ENCODE data around the gene COLEC12.

COLEC12 gene

GRCh38 chr18:379681-380330 lies 120.7 kb downstream of the COLEC12 start:
- no peak for DNase-seq

- DNase-seq, result no peak
Observed at GRCh38 chr18:378079-378478, 122.4 kb downstream of the COLEC12 start.

- no peak for DNase-seq
Observed at GRCh38 chr18:377088-377487, 123.4 kb downstream of the COLEC12 start.

- DNase-seq, result no peak
Observed at GRCh38 chr18:376311-376710, 124.2 kb downstream of the COLEC12 start.

- DNase-seq, result no peak
Observed at GRCh38 chr18:374721-375168, 125.8 kb downstream of the COLEC12 start.

DNA sequence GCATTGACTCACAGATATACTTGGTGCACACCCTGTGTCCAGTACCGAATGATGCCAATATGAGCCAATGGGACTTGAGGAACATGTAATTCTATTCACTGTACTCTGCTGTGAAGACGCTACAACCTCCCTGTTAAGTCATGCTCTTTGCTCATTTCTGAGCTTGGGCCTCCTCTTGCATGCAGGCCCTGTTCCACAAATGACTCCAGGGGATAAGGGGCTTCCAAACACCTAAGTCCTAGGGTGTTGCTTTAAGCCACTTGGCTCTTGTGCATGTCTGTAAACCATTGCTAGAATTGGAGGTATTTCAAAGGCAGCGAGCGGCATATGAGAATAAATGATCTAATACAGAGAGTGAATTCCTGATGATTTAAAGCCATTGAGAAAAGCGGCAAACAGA lies 126.7 kb downstream of the COLEC12 start:
- DNase-seq, result no peak

GRCh38 chr18:371609-371982 lies 128.9 kb downstream of the COLEC12 start:
- DNase-seq, result no peak

- DNase-seq, result no peak
Observed at GRCh38 chr18:370751-371608, 129.5 kb downstream of the COLEC12 start.

GRCh38 chr18:369224-370015 lies 131.1 kb downstream of the COLEC12 start:
- DNase-seq, result no peak

DNA sequence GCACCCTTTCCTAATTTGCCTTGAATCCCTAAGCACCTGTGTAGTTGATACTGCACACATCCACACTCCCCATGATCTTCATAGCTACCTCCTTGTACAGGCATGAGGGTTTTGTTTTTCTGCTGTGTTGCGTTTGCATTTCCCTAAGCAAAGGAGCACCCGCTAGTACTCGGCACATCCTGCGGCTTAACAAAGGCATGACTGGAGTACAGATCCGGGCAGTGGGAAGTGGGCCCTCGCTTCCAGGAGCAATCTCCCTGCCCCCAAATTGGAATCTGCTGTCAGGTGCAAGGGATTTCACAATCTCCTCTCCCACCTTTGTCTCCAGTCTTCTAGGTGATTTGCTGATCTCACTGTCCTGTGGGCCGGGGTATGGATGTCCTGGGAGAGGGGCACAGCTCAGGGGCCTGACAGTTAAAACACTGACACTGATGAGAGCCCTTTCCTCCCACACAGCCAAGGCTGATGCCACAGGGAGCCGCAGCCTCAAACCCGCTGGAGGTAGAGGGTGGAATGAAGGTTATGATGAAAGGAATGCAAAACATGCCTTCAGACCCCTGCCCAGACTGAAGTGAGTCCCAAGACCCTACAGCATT lies 133.9 kb downstream of the COLEC12 start:
- DNase-seq, result no peak

DNA sequence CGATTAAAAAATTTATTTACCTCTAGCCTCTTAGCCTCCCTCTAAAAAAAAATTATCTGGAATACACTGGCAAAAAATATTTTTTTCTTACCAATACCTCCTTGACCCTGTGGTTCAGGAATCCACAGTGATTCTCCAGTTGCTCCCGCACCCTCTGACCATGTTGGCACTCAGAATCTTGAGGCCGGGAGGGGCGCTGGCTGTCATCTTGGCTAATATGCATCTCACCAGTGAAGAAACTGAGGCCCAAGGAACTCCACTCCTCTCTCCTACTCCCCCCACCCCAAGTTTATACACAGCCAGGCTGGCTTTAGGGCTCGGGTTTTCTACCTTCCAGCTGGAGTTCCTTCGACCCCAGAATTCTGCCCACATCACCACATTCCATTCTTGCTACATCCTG lies 134.8 kb downstream of the COLEC12 start:
- DNase-seq, result no peak

DNA sequence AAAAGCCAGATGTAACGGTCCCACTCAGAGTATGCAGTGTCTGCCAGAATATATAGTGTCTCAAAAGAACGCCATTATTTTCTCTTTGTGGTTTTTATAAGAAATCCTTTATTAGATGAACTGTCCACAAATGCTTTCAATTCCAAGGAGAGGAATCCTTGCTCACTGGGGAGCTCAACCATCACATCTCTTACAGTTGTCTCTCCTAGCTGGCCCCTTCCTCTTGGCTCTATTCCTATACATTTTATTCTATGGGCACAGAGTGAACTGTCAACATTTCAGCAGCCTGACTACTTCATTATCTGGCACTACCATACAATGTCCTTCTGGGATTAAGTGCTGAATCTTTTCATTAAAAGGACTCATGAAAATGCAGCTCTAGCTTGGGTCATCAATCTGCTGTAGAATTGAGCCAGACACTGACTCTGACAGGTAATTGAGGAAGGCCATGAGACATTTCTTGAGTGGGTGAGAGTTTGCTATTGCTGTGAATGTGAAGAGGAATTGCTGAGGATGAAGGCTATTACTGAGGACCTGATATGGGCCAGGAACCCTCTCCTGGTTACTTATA lies 136.2 kb downstream of the COLEC12 start:
- no peak for DNase-seq

DNA sequence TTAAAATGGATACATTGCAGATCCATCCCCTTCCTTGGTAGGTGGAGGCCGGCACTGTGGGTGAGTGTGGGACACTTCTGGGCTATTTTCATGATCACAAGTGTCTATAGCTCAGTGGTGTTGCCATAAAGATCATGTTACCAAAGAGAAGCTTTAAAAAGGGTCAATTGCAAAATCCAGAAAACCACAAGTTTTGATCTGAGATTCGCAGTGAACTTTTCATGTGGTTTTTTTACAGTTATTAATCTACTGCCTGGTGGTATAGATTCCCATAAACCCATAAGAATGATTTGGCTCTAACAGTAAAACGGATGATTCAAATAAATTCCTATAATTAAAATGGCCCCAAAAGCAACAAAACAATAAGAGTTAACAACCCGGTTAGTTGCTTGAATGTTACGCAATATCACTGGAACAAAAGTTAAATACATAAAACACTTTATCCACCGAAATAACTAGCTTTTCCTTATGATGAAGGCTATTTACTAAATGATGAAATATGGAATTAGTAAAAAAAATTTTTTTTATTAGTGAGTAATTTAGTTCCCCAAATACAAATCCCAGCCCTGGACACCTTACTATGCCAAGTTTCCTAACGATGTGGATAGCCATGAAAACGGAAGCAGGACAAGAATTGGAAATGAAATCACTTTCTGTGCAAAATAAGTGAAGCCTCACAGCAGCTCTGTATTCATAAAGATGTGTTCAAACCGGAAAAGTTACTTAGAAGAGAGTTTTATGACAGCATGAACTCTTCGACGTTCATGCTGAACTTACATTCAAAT lies 137.0 kb downstream of the COLEC12 start:
- no peak for DNase-seq

DNA sequence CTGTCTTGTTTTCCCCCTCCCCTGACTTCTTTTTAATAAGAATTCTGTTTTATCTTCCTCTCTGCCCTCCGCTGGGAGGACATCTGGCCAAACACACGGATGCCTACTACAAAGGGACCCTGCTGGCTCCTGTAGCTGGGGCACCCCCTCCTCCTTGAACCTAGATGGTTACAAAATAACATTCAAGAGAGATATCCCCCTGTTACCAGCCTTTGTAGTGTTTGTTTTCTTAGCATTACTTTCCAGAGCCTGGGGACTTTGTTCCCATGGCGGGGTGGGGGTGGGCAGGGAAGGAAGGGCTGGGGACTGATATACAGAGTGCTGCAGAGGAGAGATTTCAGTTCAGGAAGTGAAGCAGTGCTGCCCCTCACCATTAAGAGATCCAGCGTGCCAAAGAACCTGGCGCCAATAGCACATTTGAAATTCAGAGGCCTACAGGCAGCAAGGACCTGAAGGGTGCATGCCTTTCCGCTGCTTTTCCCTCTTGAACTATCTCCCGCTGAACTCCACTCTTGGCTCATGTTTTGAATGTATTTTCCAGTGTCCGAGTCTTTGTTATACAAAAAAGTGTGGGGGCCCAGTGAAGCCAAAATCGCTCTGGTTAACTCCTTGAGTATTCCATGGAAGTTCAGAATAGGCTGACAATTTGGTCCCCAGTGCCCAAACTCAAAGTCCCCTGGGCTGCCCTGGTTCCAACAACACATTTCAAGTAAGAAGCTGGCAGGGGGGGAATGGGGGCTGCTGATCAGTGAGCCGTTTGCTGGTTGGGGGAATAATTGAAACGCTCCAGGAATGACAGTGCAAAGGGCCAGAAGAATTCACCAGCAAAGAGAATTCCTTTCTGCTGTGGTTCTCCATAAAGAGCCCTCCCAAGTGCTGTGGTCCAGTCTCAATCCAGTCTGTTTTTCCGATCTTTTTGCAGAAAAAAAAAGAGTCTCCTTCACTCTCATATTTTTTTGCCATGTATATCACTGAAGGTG lies 137.9 kb downstream of the COLEC12 start:
- DNase-seq, result no peak

DNA sequence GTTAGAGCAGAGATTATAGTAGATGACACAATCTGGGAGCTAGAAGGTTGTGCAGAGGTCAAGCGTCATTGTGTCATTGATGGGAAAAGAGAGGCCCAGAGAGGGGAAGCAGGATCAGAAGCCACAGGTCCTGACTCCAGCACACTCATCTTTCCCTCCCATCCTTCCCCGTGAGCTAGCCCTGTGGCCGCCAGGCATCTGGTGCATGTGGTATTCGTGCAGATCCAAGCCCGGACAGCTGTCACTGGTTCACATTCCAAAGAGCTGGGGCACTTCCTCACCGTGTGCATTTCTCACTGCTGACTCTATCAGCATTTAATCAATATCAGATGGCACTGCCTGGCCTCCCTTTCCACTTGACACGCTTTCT lies 138.6 kb downstream of the COLEC12 start:
- DNase-seq, result no peak

- DNase-seq, result no peak
Observed at GRCh38 chr18:361100-361732, 139.3 kb downstream of the COLEC12 start.

DNA sequence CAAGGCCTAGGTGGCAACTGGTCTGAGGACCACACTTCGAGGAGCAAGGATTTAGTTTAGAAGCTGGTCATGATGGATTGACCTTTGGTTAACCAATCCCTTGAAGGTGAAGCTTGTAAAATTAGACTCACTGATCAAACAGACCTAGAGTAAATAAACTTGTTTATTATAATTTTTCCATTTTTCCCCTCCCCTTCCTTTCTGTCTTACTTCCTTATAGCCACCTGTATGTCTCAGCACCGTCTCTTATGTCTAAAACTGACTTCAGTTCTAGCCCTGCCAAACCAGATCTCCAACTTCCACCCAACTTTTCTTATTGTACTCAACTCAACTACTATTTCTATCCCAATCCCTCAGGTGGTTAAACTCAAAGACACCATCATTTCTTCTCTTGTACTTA lies 139.8 kb downstream of the COLEC12 start:
- DNase-seq, result no peak

DNA sequence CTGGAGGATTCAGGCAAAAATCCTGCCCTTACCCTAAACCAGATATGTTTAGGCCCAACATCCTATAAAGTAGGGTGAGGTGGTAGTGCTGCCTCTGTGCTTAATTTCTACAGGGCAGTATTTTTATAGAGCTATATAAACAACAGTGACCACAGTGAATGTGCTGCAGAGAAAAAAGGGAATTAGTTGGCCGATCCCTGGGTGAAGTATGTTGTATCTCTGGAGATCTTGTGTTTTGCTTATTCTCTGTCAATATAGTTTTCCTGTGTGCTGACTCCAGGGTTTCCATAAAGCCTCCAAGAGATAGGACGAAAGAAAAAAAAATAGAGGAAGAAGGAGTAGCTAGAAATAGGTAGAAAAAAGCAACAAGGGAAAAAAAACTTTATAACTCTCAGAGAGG lies 143.7 kb downstream of the COLEC12 start:
- no peak for DNase-seq

DNA sequence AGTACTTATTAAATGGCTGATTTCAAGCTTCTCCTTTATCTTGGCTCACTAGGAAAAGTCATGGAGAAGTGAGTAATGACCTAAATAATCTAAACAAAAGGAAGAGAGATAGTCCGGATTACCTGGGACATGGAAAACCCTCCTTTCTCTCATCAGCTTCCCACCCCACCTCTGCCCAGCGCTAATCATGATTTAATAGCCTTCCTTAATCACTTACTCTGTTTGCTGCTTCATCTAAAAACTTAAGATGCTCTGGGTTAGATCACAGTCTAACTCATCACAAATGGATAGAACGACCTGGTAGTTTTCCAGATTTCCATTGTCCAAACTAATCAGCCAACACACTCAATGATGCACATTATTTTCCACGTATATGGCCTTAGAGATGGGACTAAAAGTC lies 144.8 kb downstream of the COLEC12 start:
- DNase-seq, result no peak

DNA sequence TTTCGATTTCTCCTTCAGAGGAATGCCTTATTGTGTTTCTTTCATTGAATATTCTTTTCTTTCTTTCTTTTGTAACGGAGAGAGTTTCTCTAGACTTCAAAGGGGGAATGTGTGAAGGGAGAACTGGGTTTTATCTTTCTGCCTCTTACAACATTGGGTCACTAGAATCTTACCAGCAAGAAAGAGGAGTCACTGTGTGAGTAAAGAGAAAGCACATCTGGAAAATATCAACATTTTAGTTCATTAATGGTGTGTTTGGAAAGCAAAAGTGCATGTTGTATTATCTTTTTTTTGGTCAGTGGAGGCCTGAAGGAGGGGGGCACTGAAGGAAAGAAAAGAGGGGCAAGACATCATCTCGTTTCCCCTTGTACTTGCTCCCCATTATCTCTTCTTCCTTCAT lies 146.0 kb downstream of the COLEC12 start:
- no peak for DNase-seq

Measured in SHP77 treated with DMSO at 0.1 percent for 48 hours (cell line).